Femur (tissue), 1 donor: Measurements from ENCODE around the gene CIC.

ENCODE experiments used
- DNase-seq: peaks from one replicate; pipeline ENCODE4 v3.0.0-alpha.2; 2017

The CIC gene

DNA sequence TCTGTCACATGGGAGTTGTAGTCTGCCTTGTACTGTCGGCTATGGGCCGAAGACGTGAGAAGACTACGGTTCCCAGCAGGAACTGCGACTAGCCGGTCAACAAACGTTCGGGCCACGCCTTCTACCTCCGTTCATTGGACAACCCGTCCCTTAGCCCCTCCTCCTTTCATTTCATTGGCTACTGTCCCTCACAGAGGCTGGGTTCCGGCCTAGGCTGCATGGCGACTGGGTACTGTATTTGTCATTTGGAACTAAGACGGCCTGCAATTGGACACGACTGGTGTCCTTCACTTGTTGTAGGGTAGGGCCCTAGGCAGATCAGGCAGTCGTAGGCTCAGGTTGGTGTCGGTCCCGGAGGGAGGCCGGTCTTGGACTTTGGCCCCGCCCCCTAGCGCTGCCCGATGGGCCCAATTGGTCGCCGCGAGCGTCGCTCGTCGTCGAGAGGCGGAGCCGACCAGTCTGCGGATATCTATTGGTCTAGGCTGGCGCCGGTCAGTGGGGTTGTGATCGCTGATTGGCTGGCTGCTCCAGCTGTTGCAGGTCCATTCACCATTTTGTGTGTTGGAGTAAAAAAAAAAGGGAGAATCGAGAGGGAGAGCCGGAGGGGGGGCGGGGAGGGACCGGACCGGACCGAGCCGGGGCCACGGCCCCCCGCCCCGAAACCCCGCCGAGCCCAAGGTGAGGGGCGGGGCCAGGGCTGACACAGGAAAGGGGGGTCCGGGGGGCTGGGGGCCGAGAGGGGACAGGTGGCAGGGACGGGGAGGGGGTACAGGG is at the start of gene CIC:
TSS of gene CIC (plus strand) at position 549 of the 774 bp plus-strand sequence. CDS start 2,532 bp downstream, outside the sequence.
- DNase-seq: peak; percentile 100

DNA sequence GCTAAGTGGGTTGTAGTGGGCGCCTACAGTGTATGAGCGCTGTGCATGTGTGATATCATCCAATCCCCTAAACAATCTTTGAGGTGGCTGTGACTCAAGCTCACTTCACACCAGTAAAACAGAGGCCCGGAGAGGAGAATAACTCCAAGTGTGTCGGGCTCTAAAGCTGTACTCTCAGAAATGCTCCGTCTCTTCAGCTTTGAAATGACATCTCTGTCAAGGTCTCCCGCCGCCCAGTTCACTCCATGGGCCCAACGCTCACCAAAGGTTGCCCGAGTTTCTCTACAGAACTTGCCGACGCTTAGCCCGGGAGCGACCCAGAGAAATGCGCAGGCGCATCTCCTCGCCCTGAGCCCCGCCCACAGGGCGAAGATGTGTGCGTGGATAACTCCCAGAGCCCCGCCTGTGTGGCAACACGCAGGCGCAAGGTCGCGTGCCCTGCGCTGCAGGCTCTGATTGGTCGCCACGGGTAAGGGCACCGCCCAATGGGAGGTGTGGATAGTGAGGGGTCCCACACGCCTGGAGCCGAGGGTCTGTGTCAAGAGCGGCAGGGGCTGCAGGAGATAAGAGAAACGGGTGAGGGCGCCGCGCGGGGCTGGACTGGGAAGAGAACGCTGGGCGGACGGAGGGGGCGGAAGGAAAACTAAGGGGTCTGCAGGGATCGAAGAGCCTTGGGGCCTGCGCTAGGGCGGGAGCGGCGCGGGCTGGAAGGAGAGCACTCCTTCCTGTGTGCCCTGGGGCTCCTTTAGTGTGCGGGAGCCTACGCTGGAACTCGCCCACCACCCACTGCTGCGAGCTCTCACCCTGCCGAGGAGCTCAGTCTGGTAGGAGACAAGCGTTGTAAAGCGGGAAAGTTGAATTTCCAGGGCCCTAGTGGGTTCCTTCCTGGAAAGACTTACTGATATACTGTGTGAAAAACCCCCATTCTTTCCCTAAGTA is 49.0 kb upstream of the CIC start, which contains the start of gene ZNF526:
TSS of gene ZNF526 (plus strand) at position 501 of the 939 bp plus-strand sequence. CDS start 4,092 bp downstream, outside the sequence.
- DNase-seq: peak; percentile 99

DNA sequence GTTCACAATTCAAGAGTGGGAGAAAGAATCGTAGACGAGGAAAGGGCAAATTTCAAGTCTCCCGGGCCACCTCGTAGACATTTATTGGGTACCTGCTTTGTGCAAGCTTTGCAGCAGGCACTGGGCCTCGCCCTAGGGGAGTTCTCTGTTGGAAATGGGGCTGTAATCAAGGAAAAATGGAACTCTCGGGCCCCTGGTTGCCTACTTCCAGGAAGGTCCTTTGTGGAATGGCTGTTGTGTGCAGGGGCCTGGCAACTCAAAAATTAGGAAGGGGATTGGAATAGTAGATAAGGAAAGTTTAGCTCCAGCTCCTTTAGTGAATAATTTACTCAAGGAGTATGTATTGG is 48.3 kb upstream of the CIC start:
- DNase-seq: no peak

GRCh38 chr19:42224940-42225717 is 43.9 kb upstream of the CIC start:
- DNase-seq: no peak

GRCh38 chr19:42225718-42226292 is 43.2 kb upstream of the CIC start:
- no peak for DNase-seq

GRCh38 chr19:42226886-42227285 is 42.2 kb upstream of the CIC start:
- no peak for DNase-seq

GRCh38 chr19:42228641-42229040 is 40.4 kb upstream of the CIC start:
- no peak for DNase-seq

- no peak for DNase-seq
Observed at GRCh38 chr19:42229301-42229854, 39.7 kb upstream of the CIC start.

DNA sequence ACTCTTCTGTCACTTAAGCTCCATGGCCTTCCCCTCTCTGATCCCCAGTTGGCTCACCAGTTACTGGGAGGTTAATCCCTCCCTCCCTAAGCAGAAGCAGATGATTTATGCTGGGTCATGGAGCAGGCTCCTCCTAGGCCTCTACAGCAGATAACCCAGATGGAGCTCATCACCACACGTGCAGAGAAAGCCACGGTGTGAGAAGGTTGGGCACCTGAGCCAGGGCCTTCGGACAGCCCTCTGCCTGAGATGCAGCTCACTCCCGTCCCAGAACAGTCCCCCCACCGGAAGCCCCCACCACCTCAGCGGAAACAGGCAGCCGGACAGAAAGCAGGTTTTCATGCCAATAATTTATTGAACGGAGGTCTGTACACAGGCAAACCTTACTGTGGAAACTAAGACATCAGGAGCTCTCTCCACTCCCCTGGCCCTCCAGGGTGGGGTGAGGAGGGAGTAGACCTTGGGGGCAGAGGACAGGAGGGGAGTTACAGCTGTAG is 39.1 kb upstream of the CIC start:
- DNase-seq: no peak

- DNase-seq: no peak
Observed at GRCh38 chr19:42230571-42230970, 38.5 kb upstream of the CIC start.

DNA sequence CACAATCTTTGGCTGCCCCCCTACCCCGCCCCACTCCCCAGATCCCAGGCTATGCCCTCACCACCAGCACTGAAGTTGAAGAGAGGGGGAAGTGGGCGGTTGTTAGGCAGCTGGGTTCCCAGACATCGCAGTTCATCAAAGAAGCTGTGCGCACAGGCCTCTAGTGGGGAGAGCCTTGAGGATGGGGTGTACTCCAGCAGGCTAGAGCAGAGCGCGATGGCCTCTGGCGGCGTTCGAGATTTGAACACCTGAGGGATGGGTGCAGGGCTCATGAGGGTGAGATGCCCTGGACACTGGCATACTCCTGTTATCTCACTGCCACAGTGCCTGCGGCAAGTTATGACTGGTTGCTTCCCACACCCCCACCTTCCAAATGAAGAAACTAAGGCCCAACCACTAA is 36.6 kb upstream of the CIC start:
- DNase-seq: no peak

- no peak for DNase-seq
Observed at GRCh38 chr19:42233106-42233505, 35.9 kb upstream of the CIC start.

- no peak for DNase-seq
Observed at GRCh38 chr19:42233678-42234292, 35.3 kb upstream of the CIC start.

GRCh38 chr19:42234364-42234763 is 34.7 kb upstream of the CIC start:
- DNase-seq: no peak

DNA sequence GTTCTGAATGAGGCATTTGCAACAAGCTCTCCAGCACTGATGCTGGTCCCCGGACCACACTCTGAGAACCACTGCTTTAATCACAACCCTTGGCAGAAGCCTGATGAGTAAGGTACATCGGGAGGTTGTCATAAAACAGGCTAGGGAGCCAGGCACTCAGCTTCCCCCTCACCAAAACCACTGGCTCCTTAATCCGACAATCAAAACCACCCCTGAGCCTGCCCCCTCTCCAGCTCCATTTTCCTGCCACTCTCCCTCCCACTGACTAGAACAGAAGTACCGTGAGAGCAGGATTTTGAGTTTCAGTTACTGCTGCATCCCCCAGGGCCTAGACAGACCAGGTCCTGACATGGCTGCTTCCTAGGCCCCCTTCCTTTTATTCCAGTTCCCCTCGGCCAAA is 33.9 kb upstream of the CIC start:
- no peak for DNase-seq

DNA sequence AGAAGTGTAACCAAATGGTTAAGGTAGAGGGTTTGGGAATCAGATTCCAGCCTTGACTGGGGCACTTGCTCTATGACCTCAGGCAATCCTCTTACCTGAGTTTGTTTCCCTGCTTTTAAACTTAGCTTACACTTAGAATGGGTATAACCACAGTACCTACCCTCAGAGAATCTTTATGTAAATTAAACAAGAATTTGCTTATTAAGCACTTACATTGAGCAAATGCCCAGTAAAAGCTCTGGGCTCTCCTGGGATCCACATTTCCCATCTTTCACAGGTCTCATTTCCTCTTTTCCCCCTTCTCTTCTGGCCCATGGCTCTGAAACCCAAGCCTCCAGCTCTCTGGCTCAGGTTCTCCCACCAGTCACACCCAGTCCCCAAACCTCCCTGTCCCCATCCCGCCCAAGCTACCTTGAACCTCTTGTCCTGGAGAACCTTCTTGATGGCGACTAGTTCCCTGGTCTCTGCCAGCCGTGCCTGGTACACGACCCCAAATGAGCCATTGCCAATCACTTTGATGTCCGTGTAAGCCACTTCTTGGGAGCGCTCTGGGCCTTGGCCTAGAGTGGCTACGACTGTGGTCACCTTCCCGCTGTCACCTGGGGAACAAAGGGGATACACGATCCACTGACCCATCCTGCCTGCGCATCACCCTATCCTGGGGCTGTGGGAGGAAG is 29.4 kb upstream of the CIC start:
- no peak for DNase-seq

- no peak for DNase-seq
Observed at GRCh38 chr19:42241279-42241678, 27.8 kb upstream of the CIC start.

DNA sequence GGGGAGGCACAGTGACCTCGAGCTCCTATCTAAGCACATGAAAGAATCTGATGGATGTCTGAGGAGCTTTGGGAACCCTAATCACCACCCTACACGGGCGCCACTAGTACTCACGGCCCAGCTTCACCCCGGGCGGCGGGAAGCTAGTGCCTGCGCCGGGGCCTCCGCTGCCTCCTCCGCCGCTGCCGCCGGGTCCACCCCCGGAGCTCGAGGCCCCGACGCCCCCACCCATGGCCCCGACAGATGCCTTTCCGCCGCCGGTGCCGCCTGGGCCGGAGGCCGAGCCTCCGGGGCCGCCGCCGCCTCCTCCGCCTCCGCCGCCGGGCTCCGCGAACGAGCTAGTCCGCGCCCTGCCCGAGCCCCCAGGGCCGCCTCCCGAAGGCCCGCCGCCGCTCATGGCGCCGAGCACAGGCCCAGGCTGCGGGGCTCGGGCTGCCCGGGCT is 27.0 kb upstream of the CIC start:
- DNase-seq: no peak

DNA sequence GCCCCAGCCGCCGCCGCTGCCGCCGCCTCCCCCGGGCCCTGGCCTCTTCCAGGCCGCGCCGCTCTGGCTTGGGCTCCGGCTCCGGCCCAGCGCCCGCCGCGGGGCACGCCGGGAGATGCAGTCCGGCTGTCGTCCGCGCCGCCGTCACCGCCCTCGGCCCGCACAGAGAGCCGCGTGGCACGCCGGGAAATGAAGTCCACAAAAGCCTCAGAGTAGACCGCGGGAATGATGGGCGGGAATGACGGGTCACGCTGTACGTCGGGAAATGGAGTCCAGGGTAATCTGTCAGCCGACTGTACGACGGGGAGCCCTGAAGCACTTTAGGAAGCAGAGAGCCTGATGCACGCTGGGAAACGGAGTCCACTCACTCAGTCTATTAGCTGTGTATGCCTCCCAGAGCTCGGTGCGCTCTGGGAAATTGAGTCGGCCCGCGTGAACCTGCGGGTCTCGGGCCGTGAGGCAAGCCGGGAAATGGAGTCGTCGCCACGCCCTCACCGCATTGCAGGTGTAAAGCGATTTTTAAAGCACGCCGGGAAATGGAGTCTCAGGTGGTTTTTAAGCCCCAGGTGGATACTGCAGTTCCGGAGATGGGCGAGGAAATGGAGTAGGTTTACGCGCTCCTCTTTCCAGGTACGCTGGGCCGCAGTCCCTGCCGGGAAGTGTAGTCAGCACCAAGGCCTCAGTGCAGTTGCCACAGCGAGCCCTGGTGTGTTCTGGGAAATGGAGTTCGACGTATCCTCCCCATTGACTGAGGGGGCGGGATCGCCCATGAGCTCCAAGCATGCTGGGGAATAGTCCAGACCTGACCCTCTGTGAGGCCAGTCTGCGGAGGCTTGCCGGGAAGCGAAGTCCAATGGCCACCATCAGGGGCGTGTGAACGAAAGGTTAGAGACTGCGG is 26.3 kb upstream of the CIC start, which contains the start of gene GSK3A:
TSS of gene GSK3A (minus strand) at position 91 of the 898 bp plus-strand sequence. CDS start 137 bp downstream, outside the sequence.
- DNase-seq: peak; percentile 99
